Pons (tissue), 1 donor: ENCODE results near the gene NAV2.

Source experiments
- DNase-seq: peaks from one replicate; pipeline ENCODE4 v3.0.0-alpha.2; 2016; ENCODE audit warnings: low spot score

The NAV2 gene

DNA sequence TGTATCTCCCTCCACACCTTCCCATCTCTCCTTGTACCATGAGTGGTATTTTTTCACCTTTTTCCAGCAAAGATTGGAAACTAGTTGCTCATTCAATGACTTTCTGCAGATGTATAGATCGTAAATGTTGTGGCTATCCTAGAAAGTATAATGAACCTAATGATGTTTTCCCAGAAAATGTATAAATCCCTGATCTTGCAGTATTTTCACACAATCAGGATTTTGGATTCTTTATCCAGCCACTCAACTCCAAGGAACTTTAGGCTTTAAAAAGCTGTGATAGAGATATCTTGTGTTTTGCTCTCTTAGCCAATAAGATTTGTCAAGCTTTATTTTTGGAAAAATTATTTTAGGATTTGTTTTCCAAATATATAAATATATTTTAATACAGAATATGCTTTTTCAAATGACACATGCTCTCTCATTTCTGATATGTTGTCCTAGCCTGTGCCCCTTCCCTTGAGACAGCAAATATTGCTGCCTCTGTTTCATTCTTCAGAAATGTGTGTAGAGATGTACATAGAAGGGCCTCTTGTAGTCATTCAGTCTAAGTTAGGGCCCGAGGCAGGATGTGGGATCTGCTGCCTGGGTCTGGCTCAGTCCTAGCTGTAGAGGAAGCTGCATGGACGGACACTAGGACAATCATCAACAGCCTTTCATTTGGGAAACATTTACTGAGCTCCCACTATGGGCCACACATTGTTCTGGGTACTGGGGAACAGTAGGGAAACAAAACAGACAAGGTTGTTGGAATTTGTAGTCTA lies 62.4 kb downstream of the NAV2 start:
- DNase-seq, result no peak

DNA sequence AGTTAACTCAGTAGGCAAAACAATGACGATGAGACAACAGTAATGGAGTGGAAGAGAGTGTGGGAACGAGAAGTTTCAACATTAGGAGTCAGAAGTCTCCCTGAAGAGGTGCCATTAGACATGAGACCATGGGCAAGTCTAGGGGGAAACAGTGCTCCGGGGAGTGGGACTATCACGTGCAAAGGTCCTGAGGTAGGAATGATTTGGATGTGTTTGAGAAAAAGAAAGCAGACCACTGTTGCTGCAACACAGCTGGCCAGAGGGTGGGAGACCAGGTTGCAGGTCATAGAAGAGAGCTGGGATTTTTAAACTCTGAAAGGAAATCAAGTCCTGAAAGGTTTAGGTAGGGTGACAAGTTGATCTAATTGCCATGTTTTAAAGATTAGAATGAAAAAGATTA lies 63.0 kb downstream of the NAV2 start:
- no peak for DNase-seq

GRCh38 chr11:19777039-19777376 lies 64.4 kb downstream of the NAV2 start:
- no peak for DNase-seq

DNA sequence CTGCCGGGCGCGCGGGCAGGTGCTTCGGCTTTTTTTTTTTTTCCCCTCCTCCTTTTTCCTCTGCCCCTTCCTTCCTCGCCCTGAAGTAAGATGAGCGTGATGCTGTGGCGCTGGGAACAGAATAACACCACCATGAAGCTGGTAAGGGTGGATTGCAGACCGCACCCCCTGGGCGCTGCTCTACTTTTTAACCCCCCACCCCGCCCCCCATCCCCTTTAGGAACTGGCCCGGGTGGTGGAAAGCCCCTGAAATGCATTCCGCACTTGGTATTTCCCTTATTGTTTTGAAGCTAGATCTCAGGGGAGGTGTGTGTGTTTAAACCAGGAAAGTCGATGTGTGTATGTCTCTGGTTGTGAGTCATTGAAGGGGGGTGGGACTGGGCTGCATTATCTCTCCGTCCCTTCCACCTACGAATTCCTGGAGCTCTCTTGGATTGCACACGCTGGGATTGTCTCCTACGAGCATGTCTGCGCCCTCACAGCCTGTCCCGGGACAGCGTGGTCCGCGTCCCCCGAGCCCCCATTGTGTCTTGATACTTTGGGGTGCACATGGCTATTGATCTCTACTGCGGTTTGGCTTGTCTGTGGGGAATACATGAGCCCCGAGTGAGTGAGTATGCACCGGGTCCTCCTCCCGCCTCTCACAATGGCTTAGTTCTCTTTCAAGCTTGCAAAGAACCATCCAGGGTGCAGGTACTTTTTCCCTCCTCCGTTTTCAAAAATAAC lies 64.9 kb downstream of the NAV2 start:
- no peak for DNase-seq

GRCh38 chr11:19779740-19780139 lies 67.1 kb downstream of the NAV2 start:
- no peak for DNase-seq

- no peak for DNase-seq
Measured at GRCh38 chr11:19781351-19781750, 68.7 kb downstream of the NAV2 start.

- no peak for DNase-seq
Measured at GRCh38 chr11:19785265-19785664, 72.6 kb downstream of the NAV2 start.

DNA sequence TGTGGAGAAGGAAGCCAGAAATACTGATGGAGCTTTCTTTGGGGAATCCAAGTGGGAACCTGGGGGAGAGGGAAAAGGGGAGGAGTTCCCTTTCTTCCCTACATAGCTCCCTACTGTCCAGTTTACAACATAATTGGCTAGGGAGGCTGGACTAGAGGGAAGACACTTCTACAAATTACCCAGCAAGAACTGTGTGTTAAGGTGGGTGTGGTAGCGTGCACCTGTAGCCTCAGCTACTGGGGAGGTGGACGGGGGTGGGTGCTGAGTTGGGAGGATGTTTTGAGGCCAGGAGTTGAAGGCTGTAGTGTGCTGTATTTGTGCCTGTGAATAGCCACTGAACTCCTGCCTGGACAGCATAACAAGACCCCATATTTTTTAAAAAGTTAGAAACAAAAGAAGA lies 74.0 kb downstream of the NAV2 start:
- no peak for DNase-seq

GRCh38 chr11:19788435-19788834 lies 75.8 kb downstream of the NAV2 start:
- no peak for DNase-seq

GRCh38 chr11:19789245-19789644 lies 76.6 kb downstream of the NAV2 start:
- DNase-seq, result no peak

- no peak for DNase-seq
Measured at GRCh38 chr11:19789835-19790710, 77.4 kb downstream of the NAV2 start.

GRCh38 chr11:19790831-19791552 lies 78.4 kb downstream of the NAV2 start:
- no peak for DNase-seq

DNA sequence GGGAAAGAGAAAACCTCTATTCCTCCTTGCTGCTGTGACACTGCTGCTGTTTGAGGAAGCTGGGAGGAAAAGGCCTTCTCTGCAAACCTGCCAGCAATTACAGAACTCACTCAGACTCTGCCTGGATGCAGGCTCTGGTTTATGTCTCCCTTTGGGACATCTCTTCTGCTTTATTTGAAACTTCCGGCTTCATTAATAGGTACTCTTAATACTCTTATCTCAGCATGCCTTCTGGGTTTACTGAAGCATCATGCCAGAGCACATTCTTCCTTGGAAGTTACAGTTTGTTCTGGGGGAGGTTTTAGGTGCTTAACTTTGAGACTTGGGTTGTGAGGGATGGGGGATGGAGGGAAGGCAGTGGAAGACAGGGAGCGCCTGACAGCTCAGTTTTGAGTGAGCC lies 79.9 kb downstream of the NAV2 start:
- DNase-seq, result no peak

GRCh38 chr11:19793326-19793725 lies 80.7 kb downstream of the NAV2 start:
- no peak for DNase-seq

DNA sequence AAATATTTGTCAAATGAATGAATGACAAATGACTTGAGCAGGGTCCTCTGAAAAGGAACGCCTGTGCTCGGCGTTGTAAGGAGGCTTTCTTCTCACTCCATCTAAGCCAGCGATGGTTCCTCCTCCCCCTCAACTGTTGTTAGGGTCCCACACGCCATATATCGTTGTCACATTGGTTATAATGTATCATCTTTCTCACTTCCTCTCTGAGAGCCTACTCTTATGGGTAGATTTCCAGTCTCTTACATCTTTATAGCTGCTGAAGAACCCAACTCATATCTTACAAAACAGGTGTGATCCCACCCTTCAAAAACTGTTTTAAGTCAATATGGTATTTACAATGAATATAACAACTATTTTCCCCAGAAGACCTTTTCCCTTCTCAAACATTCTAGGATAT lies 81.5 kb downstream of the NAV2 start:
- DNase-seq, result no peak

- no peak for DNase-seq
Measured at GRCh38 chr11:19795082-19795481, 82.4 kb downstream of the NAV2 start.

DNA sequence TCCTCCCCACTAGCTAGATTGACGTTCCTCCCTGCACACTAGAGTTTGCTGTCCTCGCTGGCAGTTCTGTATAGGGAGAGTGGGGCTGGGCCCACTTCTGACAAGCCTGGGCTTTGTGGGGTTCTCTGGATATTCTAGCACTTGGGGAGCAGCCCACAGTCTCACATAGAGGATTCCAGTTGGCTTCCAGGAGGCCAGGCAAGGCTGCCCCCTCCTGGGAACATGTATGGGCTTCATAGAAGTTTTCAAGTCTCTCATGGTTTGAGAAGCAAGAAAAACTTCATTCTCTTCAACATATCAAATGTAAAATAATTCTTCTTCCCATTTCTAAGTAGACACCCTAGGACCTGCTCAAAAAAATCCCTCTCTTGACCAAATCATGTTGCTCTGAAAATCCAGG lies 87.5 kb downstream of the NAV2 start:
- DNase-seq, result no peak

- DNase-seq, result no peak
Measured at GRCh38 chr11:19800714-19801519, 88.3 kb downstream of the NAV2 start.

GRCh38 chr11:19802773-19803293 lies 90.2 kb downstream of the NAV2 start:
- DNase-seq, result no peak

- DNase-seq, result no peak
Measured at GRCh38 chr11:19803506-19803998, 90.9 kb downstream of the NAV2 start.

GRCh38 chr11:19805376-19805775 lies 92.7 kb downstream of the NAV2 start:
- no peak for DNase-seq
